PC-9 (cell line): Measurements from ENCODE around the gene PLA2G4C. TPM values are rescaled to one million over a fixed set of nuclear protein-coding genes. Genes with fewer than 3 reads are reported as not detected.

Experiments used
- BruUV-seq: library from RNA; stranded (reverse); fragments of 400-500 nt; replicated peaks from 2 replicates; lab custom pipeline; 2021; lab: Mats Ljungman, UMichigan
- CTCF ChIA-PET: fragments of 300-600 bp; sonication (Branson Sonifier 250); formaldehyde crosslinking; loops from one replicate; lab custom pipeline; 2022; ENCODE audit warnings: antibody characterized with exemption; lab: Charles Lee
- POLR2A ChIA-PET: fragments of 300-600 bp; sonication (Branson Sonifier 250); formaldehyde crosslinking; loops from one replicate; lab custom pipeline; 2022; ENCODE audit warnings: antibody characterized with exemption; ENCODE audit not compliant: unreplicated experiment; lab: Charles Lee
- DNase-seq, 2 experiments: peaks; one replicate each; pipeline versions ENCODE4 v3.0.0 to v3.0.0-alpha.2; 2015 to 2022; ENCODE audit warnings: mixed read lengths in 1 of 2
- H2AFZ ChIP-seq: fragments of 200-600 bp; sonication (generic); 2 replicates; pipeline ENCODE4 v1.8.1; 2017; ENCODE audit warnings: antibody characterized with exemption
- H3F3A ChIP-seq: fragments of 200-600 bp; sonication (generic); 2 replicates; pipeline ENCODE4 v1.8.1; 2017; ENCODE audit warnings: antibody characterized with exemption, mild to moderate bottlenecking, low read depth; ENCODE audit not compliant: insufficient read depth
- H3K27ac ChIP-seq: fragments of 200-600 bp; sonication (generic); 2 replicates; pipeline ENCODE4 v1.6.1; 2016; ENCODE audit warnings: mixed run types
- H3K27me3 ChIP-seq: fragments of 200-600 bp; sonication (generic); 2 replicates; pipeline ENCODE4 v1.6.1; 2016; ENCODE audit warnings: low read depth, mixed run types; ENCODE audit not compliant: insufficient read depth
- H3K36me3 ChIP-seq: fragments of 200-600 bp; sonication (generic); 2 replicates; pipeline ENCODE4 v1.6.1; 2016; ENCODE audit warnings: low read depth, mixed run types
- H3K4me1 ChIP-seq: fragments of 200-600 bp; sonication (generic); replicated peaks from 2 replicates; pipeline ENCODE4 v1.6.1; 2016; ENCODE audit warnings: mixed run types; ENCODE audit not compliant: insufficient read depth
- H3K4me2 ChIP-seq: fragments of 200-600 bp; sonication (generic); 2 replicates; pipeline ENCODE4 v1.6.1; 2017; ENCODE audit warnings: mixed run types
- H3K4me3 ChIP-seq: fragments of 200-600 bp; sonication (generic); 2 replicates; pipeline ENCODE4 v1.6.1; 2016; ENCODE audit warnings: mixed run types
- H3K79me2 ChIP-seq: fragments of 200-600 bp; sonication (generic); 2 replicates; pipeline ENCODE4 v1.6.1; 2017; ENCODE audit warnings: low read depth, mixed run types
- H3K9me2 ChIP-seq: fragments of 200-600 bp; sonication (generic); 2 replicates; pipeline ENCODE4 v1.8.1; 2017; ENCODE audit warnings: mild to moderate bottlenecking; ENCODE audit not compliant: insufficient read depth
- H3K9me3 ChIP-seq: fragments of 200-600 bp; sonication (generic); 2 replicates; pipeline ENCODE4 v1.8.1; 2016; ENCODE audit warnings: low read depth; ENCODE audit not compliant: insufficient read depth
- H4K20me1 ChIP-seq: fragments of 200-600 bp; sonication (generic); 2 replicates; pipeline ENCODE4 v1.8.1; 2017; ENCODE audit not compliant: insufficient read depth
- EZH2 ChIP-seq: fragments of 200-600 bp; sonication (generic); IDR thresholded peaks from 2 replicates; pipeline ENCODE4 v1.8.0; 2017; ENCODE audit warnings: antibody characterized with exemption, low read depth
- intact Hi-C: fragments of 100-400 bp; cut with micrococcal nuclease; formaldehyde crosslinking; loops from one replicate; pipeline ENCODE4 v1.10.0; 2022; ENCODE audit not compliant: unreplicated experiment
- total RNA-seq: library from RNA; stranded (reverse); gene quantifications from 2 replicates; pipeline ENCODE4 v1.2.3, GENCODE V29; 2021
- TF ChIP-seq, protein P1 (sequence below): fragments of 200-600 bp; sonication (generic); conservative IDR thresholded peaks from 2 replicates; pipeline ENCODE4 v1.6.1; 2017; ENCODE audit warnings: mixed run types, antibody characterized with exemption, mild to moderate bottlenecking, moderate library complexity

PLA2G4C gene
- total RNA-seq, 1 experiment from 2014 or later: not detected

DNA sequence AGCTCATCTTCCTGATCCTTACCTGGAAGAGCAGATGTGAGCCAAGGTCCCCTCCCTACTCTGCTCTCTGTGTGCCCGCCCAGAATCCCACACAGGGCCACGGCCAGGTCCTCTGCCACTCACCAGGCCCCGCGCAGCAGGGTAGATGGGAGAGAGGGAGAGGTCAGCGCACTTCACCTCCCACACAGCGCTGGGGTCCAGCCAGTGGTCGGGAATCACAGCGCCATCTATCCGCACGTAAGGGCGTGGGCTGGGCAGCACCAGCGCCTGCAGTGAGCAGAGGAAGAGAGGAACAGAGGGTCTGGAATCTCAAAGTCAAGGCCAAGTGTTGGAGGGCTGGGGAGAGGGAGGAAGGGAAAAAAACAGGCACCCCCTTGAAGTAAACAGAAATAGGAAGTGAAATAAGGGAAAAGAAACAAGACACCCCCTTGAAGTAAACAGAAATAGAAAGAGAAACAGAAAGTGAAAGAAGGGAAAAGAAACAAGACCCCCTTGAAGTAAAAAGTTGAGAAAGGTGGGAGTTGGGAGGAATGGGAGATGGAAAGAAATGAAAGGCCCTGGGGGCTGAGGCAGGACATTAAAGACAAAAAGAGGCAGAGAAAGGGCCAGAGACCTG is 7.0 kb upstream of the PLA2G4C start:
- Histone ChIP-seq H3K9me2 (no peaks in the 10 kb centered on the region), H3K4me2 (no peak overlapping the region), H4K20me1 (peaks cover 4% of the 10 kb centered on the region; the same call in 1 of the 2 replicates), H3K79me2 (no peaks in the 10 kb centered on the region), H3K9me3 (no peaks in the 10 kb centered on the region), H3K4me3 (no peak overlapping the region), H3K36me3 (peaks cover 14% of the 10 kb centered on the region; the same call in 1 of the 2 replicates), H3F3A (no peaks in the 10 kb centered on the region; the same call in 1 of the 2 replicates), H2AFZ (no peak overlapping the region), H3K4me1 (no peaks in the 10 kb centered on the region), H3K27ac (no peak overlapping the region), H3K27me3 (no peaks in the 10 kb centered on the region)
- ChIA-PET CTCF (no interaction called here), POLR2A (no interaction called here)
- DNase-seq: no peak
- BruUV-seq: no TSS peak
- intact Hi-C loops: no loop called here
- no peak for TF ChIP-seq EZH2
- TF ChIP-seq, protein P1, sequence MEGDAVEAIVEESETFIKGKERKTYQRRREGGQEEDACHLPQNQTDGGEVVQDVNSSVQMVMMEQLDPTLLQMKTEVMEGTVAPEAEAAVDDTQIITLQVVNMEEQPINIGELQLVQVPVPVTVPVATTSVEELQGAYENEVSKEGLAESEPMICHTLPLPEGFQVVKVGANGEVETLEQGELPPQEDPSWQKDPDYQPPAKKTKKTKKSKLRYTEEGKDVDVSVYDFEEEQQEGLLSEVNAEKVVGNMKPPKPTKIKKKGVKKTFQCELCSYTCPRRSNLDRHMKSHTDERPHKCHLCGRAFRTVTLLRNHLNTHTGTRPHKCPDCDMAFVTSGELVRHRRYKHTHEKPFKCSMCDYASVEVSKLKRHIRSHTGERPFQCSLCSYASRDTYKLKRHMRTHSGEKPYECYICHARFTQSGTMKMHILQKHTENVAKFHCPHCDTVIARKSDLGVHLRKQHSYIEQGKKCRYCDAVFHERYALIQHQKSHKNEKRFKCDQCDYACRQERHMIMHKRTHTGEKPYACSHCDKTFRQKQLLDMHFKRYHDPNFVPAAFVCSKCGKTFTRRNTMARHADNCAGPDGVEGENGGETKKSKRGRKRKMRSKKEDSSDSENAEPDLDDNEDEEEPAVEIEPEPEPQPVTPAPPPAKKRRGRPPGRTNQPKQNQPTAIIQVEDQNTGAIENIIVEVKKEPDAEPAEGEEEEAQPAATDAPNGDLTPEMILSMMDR: no peak

DNA sequence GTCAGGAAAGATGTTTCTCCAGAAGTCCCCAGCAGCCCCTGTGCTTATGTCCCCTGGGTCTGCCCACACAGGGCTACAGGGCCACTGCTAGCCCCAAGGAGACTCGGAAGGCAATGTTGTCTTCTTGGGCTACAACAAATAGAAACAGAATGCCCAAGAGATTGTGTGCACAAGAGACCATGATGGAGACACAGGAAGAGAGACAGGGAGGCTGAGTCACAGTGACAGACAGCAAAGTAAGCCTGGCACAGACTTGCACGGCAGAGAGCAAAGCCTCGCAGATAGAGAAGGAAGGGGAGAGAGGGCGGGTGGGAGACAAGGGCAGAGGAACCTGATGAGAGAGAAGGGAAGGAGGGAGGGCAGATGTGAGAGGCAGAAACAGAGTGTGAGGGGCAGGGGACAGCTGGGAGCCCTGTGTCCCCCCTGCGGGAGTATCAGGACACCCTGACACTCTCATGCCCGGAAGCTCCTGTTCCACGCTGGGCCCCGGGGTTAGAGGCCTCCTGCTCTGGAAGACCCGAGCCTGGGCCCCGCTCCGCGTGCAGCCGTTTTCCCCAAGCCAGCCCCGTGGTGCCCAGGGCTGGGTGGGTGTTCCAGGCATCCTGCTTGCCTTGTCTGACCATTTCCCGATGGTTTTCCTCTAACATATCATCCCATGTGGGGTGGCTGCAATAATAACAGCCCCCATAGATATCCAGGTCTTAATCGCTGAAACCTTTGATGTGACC is 2.7 kb upstream of the PLA2G4C start:
- Histone ChIP-seq H3K79me2 (no peaks in the 10 kb centered on the region), H2AFZ (no peak overlapping the region), H3K27ac (no peak overlapping the region), H3K4me3 (no peak overlapping the region), H3K27me3 (no peaks in the 10 kb centered on the region), H3K36me3 (peaks cover 3% of the 10 kb centered on the region; the same call in 1 of the 2 replicates), H3K9me3 (no peaks in the 10 kb centered on the region), H4K20me1 (no peaks in the 10 kb centered on the region), H3K9me2 (no peaks in the 10 kb centered on the region), H3K4me2 (no peak overlapping the region), H3F3A (peaks cover 15% of the 10 kb centered on the region; the same call in 1 of the 2 replicates), H3K4me1 (peaks cover 7% of the 10 kb centered on the region; the same call in 1 of the 2 replicates)
- no peak for DNase-seq
- intact Hi-C loops: no loop called here
- TF ChIP-seq EZH2: no peak
- TF ChIP-seq, protein P1: no peak
- BruUV-seq: no TSS peak
- ChIA-PET CTCF (no interaction called here), POLR2A (no interaction called here)

DNA sequence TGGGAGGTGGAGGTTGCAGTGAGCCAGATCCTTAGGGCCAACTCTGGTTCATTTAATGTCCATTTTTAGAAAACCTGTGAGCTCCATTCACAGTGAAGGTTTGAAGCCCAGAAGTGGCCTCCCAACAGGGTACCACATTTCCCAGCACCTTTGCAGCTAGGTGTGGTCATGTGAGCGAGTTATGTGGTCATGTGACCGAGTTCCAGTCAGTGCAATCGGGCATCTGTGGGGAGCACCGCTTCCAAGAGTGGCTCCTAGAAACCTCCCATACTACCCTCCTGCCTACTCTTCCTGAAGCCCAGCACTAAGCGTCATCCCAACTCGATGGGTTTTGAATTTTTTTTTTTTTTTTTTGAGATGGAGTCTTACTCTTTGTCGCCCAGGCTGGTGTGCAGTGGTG is 663 bp upstream of the PLA2G4C start:
- no peak for DNase-seq
- H3K9me2 ChIP-seq: no peaks in the 10 kb centered on the region
- H3K79me2 ChIP-seq: no peaks in the 10 kb centered on the region
- POLR2A ChIA-PET: interaction anchor here (0.6 kb wide), 2 partner anchors 32 to 58 kb away, joined by 4 to 8 read pairs; no protein-coding TSS in a partner anchor
- H3F3A ChIP-seq: peaks cover 19% of the 10 kb centered on the region; the same call in 1 of the 2 replicates
- no peak overlapping the region for H3K4me3 ChIP-seq
- no peaks in the 10 kb centered on the region for H3K36me3 ChIP-seq
- H3K9me3 ChIP-seq: no peaks in the 10 kb centered on the region
- CTCF ChIA-PET: interaction anchor here (0.7 kb wide), 1 partner anchor 473 kb away, joined by 5 read pairs; no protein-coding TSS in a partner anchor
- BruUV-seq: no TSS peak
- H4K20me1 ChIP-seq: no peaks in the 10 kb centered on the region
- H3K27ac ChIP-seq: no peak overlapping the region
- intact Hi-C loops: no loop called here
- H3K4me2 ChIP-seq: peak overlapping the region; percentile 85
- no peak overlapping the region for H2AFZ ChIP-seq
- H3K27me3 ChIP-seq: no peaks in the 10 kb centered on the region
- TF ChIP-seq, protein P1: no peak
- no peak for TF ChIP-seq EZH2
- H3K4me1 ChIP-seq: peaks cover 7% of the 10 kb centered on the region; the same call in 1 of the 2 replicates
